WERI-Rb-1 (cell line): ENCODE measurements around the gene RNF181.
"Not testable (repeated sequence)": the region's sequence is repeated elsewhere in the genome, so short reads cannot be mapped to it uniquely, and the experiment has no call there.

ENCODE experiments used
- DNase-seq: peaks from one replicate; pipeline ENCODE4 v3.0.0-alpha.2; 2020
- H3K27ac ChIP-seq: fragments of 250-450 bp; sonication (Bioruptor Pico); 2 replicates; pipeline ENCODE4 v1.5.1; 2020; ENCODE audit warnings: mild to moderate bottlenecking, moderate library complexity
- H3K27me3 ChIP-seq: fragments of 250-450 bp; sonication (Bioruptor Pico); 2 replicates; pipeline ENCODE4 v1.5.1; 2021; ENCODE audit warnings: mild to moderate bottlenecking, low read depth, moderate library complexity; ENCODE audit not compliant: insufficient read depth, severe bottlenecking
- H3K36me3 ChIP-seq: fragments of 250-450 bp; sonication (Bioruptor Pico); 2 replicates; pipeline ENCODE4 v1.5.1; 2020; ENCODE audit warnings: mild to moderate bottlenecking, moderate library complexity
- H3K4me3 ChIP-seq: 2 replicates; pipeline ENCODE4 v1.5.1; 2011; ENCODE audit warnings: low read depth, mild to moderate bottlenecking, control low read depth, low read length
- H3K9me3 ChIP-seq: fragments of 250-450 bp; sonication (Bioruptor Pico); 2 replicates; pipeline ENCODE4 v1.5.1; 2021; ENCODE audit warnings: mild to moderate bottlenecking, moderate library complexity; ENCODE audit not compliant: severe bottlenecking
- CTCF ChIP-seq: IDR thresholded peaks from 2 replicates; pipeline ENCODE4 v1.5.1; 2011; ENCODE audit warnings: low read depth, mild to moderate bottlenecking, control low read depth, inconsistent platforms, low read length

Gene RNF181

DNA sequence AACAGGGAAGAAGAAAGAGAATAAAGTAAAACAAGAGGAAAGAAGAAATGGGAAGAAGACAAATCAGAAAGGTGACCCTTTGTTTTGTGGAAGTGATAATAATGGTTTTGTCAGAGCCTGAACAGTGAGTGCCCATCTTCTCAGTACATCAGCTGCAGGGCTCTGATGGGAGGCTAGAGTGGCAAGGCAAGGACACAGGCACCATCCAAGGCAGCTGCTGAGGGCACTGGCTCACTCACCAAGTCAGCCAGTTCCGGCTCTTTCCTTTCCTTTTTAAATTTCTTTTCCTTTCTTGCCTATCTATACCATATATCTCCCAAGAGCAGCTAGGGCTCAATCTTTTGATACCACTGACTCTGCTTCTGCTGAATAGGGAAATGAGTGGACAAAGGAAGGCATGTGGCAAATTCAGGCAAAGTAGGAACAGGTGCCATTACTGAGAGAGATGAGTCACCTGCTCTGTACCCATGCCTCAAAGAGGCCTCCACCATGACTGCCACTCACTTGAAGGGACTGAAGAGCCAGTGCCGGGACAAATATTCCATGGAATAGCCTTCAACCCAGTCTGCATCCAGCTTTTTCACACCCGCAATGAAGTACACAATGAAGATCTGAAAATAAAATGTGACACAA lies 40.4 kb upstream of the RNF181 start:
- no peaks in the 10 kb centered on the region for H3K9me3 ChIP-seq
- TF ChIP-seq CTCF = no peak
- DNase-seq = no peak
- no peaks in the 10 kb centered on the region for H3K27me3 ChIP-seq
- no peak overlapping the region for H3K4me3 ChIP-seq
- no peak overlapping the region for H3K27ac ChIP-seq
- H3K36me3 ChIP-seq = peaks cover 59% of the 10 kb centered on the region

GRCh38 chr2:85557130-85557529 lies 38.4 kb upstream of the RNF181 start:
- no peaks in the 10 kb centered on the region for H3K9me3 ChIP-seq
- H3K27ac ChIP-seq = no peak overlapping the region
- TF ChIP-seq CTCF = no peak
- no peak for DNase-seq
- H3K4me3 ChIP-seq = no peak overlapping the region
- H3K36me3 ChIP-seq = peaks cover 40% of the 10 kb centered on the region
- no peaks in the 10 kb centered on the region for H3K27me3 ChIP-seq

GRCh38 chr2:85558160-85558559 lies 37.4 kb upstream of the RNF181 start:
- TF ChIP-seq CTCF = no peak
- Histone ChIP-seq H3K9me3 (no peaks in the 10 kb centered on the region), H3K36me3 (peaks cover 33% of the 10 kb centered on the region), H3K27me3 (no peaks in the 10 kb centered on the region), H3K27ac (no peak overlapping the region), H3K4me3 (no peak overlapping the region)
- no peak for DNase-seq

DNA sequence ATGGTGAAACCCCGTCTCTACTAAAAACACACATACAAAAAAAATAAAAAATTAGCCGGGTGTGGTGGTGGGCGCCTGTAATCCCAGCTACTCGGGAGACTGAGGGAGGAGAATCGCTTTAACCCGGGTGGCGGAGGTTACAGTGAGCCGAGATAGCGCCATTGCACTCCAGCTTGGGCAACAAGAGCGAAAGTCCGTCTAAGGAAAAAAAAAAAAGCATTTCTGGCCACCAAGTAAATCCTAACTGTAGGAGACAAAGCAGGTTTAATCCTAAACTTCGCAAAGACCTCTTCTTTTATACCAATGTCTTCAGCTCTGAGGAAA lies 35.2 kb upstream of the RNF181 start:
- not testable (repeated sequence) for H3K27ac ChIP-seq, H3K9me3 ChIP-seq, DNase-seq, H3K27me3 ChIP-seq
- Histone ChIP-seq H3K4me3 (peak overlapping the region; percentile 98), H3K36me3 (peaks cover 19% of the 10 kb centered on the region)

DNA sequence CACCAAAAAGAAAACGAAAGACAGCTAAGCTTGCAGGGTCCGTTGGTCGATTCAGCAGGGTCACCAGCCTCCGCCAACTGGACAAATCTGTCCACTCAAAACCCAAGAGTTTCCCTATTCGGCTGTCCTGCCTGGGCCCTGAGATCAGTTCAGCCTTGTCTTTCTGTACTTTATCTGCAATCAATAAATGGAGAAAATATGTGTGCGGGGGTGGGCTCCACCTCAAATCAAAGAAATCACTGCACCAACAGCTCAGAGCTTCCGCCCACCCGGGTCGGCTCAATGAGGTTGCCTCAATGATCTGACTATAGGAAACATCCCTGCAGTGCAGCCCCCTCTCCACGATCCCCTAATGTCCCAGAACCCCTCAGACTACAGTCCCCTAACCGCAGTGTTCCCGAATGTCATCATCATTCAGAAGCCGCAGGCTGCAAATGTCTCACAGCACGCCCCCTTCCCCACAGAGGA lies 34.7 kb upstream of the RNF181 start:
- peaks cover 18% of the 10 kb centered on the region for H3K36me3 ChIP-seq
- peak overlapping the region; percentile 92 for H3K27ac ChIP-seq
- no peak for TF ChIP-seq CTCF
- no peaks in the 10 kb centered on the region for H3K9me3 ChIP-seq
- H3K27me3 ChIP-seq = no peaks in the 10 kb centered on the region
- peak overlapping the region; percentile 98 for H3K4me3 ChIP-seq
- DNase-seq = no peak

GRCh38 chr2:85561280-85562212 lies 34.0 kb upstream of the RNF181 start, which contains the start of gene GGCX:
Gene GGCX (minus strand): TSS chr2:85561493. CDS start chr2:85561428, 65 bp downstream.
- H3K36me3 ChIP-seq = peaks cover 18% of the 10 kb centered on the region
- H3K27me3 ChIP-seq = no peaks in the 10 kb centered on the region
- peak; percentile 96 for DNase-seq
- no peaks in the 10 kb centered on the region for H3K9me3 ChIP-seq
- no peak for TF ChIP-seq CTCF
- peak within 1 kb of the TSS; percentile 98 for H3K4me3 ChIP-seq
- peak within 1 kb of the TSS; percentile 92 for H3K27ac ChIP-seq
